ENCODE measurements around the gene FBXO5.

Gene FBXO5

GRCh38 chr6:152948150-152948768 is 34.6 kb downstream of the FBXO5 start:
- no peak for DNase-seq

- DNase-seq: no peak
These were observed 35.8 kb downstream of the FBXO5 start for GRCh38 chr6:152946995-152947394.

GRCh38 chr6:152946484-152946883 is 36.4 kb downstream of the FBXO5 start:
- DNase-seq: no peak

- no peak for DNase-seq
These were observed 39.5 kb downstream of the FBXO5 start for GRCh38 chr6:152943260-152943897.

DNA sequence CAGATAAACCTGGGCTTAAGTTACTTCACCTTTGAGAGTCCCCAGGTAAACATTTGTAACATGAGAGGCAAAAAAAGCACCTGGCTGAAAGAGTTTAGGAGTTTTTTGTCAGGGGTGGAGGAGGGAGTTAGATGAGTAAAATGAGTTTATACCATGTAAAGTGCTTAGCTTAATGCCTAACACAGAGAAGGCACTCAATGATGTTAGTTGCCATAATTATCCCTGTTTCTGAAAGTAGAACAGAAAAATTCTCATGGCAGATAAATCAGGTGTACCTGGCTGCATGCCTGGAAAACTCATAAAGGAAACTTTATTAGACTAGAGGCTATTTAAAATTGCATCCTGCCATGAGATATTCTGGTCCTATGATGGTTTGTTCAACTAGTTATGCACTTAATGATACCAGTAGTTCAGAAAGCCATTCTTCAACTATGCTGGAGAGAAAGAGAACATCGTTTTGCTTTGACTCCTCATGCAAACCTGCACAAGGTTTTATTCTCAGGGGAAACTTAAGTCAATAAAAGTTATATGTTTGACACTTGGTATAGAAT is 40.4 kb downstream of the FBXO5 start:
- DNase-seq: no peak

GRCh38 chr6:152941746-152942145 is 41.1 kb downstream of the FBXO5 start:
- no peak for DNase-seq

GRCh38 chr6:152932865-152933264 is 50.0 kb downstream of the FBXO5 start:
- DNase-seq: no peak

GRCh38 chr6:152922706-152923105 is 60.1 kb downstream of the FBXO5 start:
- DNase-seq: no peak

Measured in 8988T (cell line).